WTC11 (cell line): Measurements from ENCODE around the gene SLC38A3. TPM values are rescaled to one million over a fixed set of nuclear protein-coding genes. Genes with fewer than 3 reads are reported as not detected.
A peak's percentile ranks its signal among the peaks of the same experiment; 100 is the strongest.

ENCODE experiments used
- ATAC-seq: fragments of 200-7000 bp; cut with Tn5 transposase; 2 replicates; pipeline ENCODE4 v1.10.0; 2021; ENCODE audit warnings: mild to moderate bottlenecking, moderate library complexity
- CTCF ChIA-PET: fragments of 300-600 bp; sonication (Branson Sonifier 250); formaldehyde crosslinking; loops from one replicate; lab custom pipeline; 2021; ENCODE audit warnings: antibody characterized with exemption; lab: Charles Lee
- POLR2A ChIA-PET: fragments of 350-600 bp; sonication (Branson Sonifier 250); formaldehyde crosslinking; loops from one replicate; lab custom pipeline; 2021; ENCODE audit warnings: antibody characterized with exemption; lab: Charles Lee
- DNase-seq: peaks from one replicate; pipeline ENCODE4 v3.0.0; 2021; ENCODE audit warnings: low spot score
- H3K27ac Mint-ChIP-seq: 2 replicates; pipeline ENCODE4 v1.8.0; 2021; ENCODE audit warnings: mixed read lengths
- H3K27me3 Mint-ChIP-seq: 2 replicates; pipeline ENCODE4 v1.8.0; 2021; ENCODE audit warnings: low read depth, mild to moderate bottlenecking, moderate library complexity, mixed read lengths
- H3K36me3 Mint-ChIP-seq: 2 replicates; pipeline ENCODE4 v1.8.0; 2021; ENCODE audit warnings: mixed read lengths
- H3K4me1 Mint-ChIP-seq: 2 replicates; pipeline ENCODE4 v1.8.0; 2022; ENCODE audit warnings: mixed read lengths
- H3K4me3 Mint-ChIP-seq: 2 replicates; pipeline ENCODE4 v1.8.0; 2021; ENCODE audit warnings: mild to moderate bottlenecking, moderate library complexity, mixed read lengths
- H3K9me3 Mint-ChIP-seq: 2 replicates; pipeline ENCODE4 v1.8.0; 2021; ENCODE audit warnings: mixed read lengths
- CBFB ChIP-seq: sonication (generic); formaldehyde crosslinking; IDR thresholded peaks from 2 replicates; pipeline ENCODE4 v1.8.1; 2022; ENCODE audit warnings: mild to moderate bottlenecking, low read depth, missing genetic modification reagents
- CREM ChIP-seq: sonication (generic); formaldehyde crosslinking; IDR thresholded peaks from 2 replicates; pipeline ENCODE4 v1.8.1; 2022; ENCODE audit warnings: mild to moderate bottlenecking, missing genetic modification reagents, moderate library complexity
- ESRRA ChIP-seq: sonication (generic); formaldehyde crosslinking; IDR thresholded peaks from 2 replicates; pipeline ENCODE4 v1.8.1; 2022; ENCODE audit warnings: mild to moderate bottlenecking, missing genetic modification reagents, borderline replicate concordance
- ETV6 ChIP-seq: sonication (generic); formaldehyde crosslinking; IDR thresholded peaks from 2 replicates; pipeline ENCODE4 v1.8.1; 2022; ENCODE audit warnings: mild to moderate bottlenecking, missing genetic modification reagents
- JUN ChIP-seq: sonication (generic); formaldehyde crosslinking; IDR thresholded peaks from 2 replicates; pipeline ENCODE4 v1.8.0; 2023; ENCODE audit warnings: mild to moderate bottlenecking, missing genetic modification reagents
- MYBL2 ChIP-seq: sonication (generic); formaldehyde crosslinking; IDR thresholded peaks from 2 replicates; pipeline ENCODE4 v1.8.1; 2023; ENCODE audit warnings: mild to moderate bottlenecking, moderate library complexity, missing genetic modification reagents
- NFYB ChIP-seq: sonication (generic); formaldehyde crosslinking; conservative IDR thresholded peaks from 2 replicates; pipeline ENCODE4 v1.8.0; 2022; ENCODE audit warnings: low read depth, missing genetic modification reagents
- NR2C2 ChIP-seq: sonication (generic); formaldehyde crosslinking; IDR thresholded peaks from 2 replicates; pipeline ENCODE4 v1.8.0; 2022; ENCODE audit warnings: mild to moderate bottlenecking, missing genetic modification reagents
- NR3C1 ChIP-seq: sonication (generic); formaldehyde crosslinking; conservative IDR thresholded peaks from 2 replicates; pipeline ENCODE4 v1.8.1; 2023; ENCODE audit warnings: low read depth, mild to moderate bottlenecking, missing genetic modification reagents
- RORB ChIP-seq: fragments of 250-450 bp; sonication (Bioruptor Pico); IDR thresholded peaks from 2 replicates; pipeline ENCODE4 v1.9.0; 2021; ENCODE audit warnings: mild to moderate bottlenecking
- SMAD4 ChIP-seq: sonication (generic); formaldehyde crosslinking; IDR thresholded peaks from 2 replicates; pipeline ENCODE4 v1.8.0; 2022; ENCODE audit warnings: mild to moderate bottlenecking, missing genetic modification reagents
- SP1 ChIP-seq: sonication (generic); formaldehyde crosslinking; conservative IDR thresholded peaks from 2 replicates; pipeline ENCODE4 v1.8.1; 2022; ENCODE audit warnings: missing genetic modification reagents
- TEAD1 ChIP-seq: sonication (generic); formaldehyde crosslinking; IDR thresholded peaks from 2 replicates; pipeline ENCODE4 v1.8.0; 2022; ENCODE audit warnings: mild to moderate bottlenecking, missing genetic modification reagents
- ZNF232 ChIP-seq: sonication (generic); formaldehyde crosslinking; IDR thresholded peaks from 2 replicates; pipeline ENCODE4 v1.8.0; 2022; ENCODE audit warnings: mild to moderate bottlenecking, missing genetic modification reagents
- ZNF263 ChIP-seq: sonication (generic); formaldehyde crosslinking; IDR thresholded peaks from 2 replicates; pipeline ENCODE4 v1.8.1; 2022; ENCODE audit warnings: low read depth, mild to moderate bottlenecking, moderate library complexity, missing genetic modification reagents
- ZNF396 ChIP-seq: fragments of 250-450 bp; sonication (Bioruptor Pico); IDR thresholded peaks from 2 replicates; pipeline ENCODE4 v1.8.0; 2021; ENCODE audit warnings: mild to moderate bottlenecking, moderate library complexity, borderline replicate concordance
- ZNF423 ChIP-seq: fragments of 250-450 bp; sonication (Bioruptor Pico); IDR thresholded peaks from 2 replicates; pipeline ENCODE4 v2.1.2; 2022; ENCODE audit warnings: mild to moderate bottlenecking, moderate library complexity
- total RNA-seq: library from RNA; stranded (reverse); gene quantifications from 3 replicates; pipeline ENCODE4 v1.2.3, GENCODE V29; 2021
- TF ChIP-seq, protein P1 (sequence below): sonication (generic); formaldehyde crosslinking; IDR thresholded peaks from 2 replicates; pipeline ENCODE4 v1.8.1; 2022; ENCODE audit warnings: missing genetic modification reagents, borderline replicate concordance
- TF ChIP-seq, protein P2 (sequence below): sonication (generic); formaldehyde crosslinking; IDR thresholded peaks from 2 replicates; pipeline ENCODE4 v1.8.0; 2023; ENCODE audit warnings: mild to moderate bottlenecking, missing genetic modification reagents
- TF ChIP-seq, protein P3 (sequence below): sonication (generic); formaldehyde crosslinking; IDR thresholded peaks from 2 replicates; pipeline ENCODE4 v1.8.1; 2022; ENCODE audit warnings: mild to moderate bottlenecking, moderate library complexity, missing genetic modification reagents
- TF ChIP-seq, protein P4 (sequence below): sonication (generic); formaldehyde crosslinking; IDR thresholded peaks from 2 replicates; pipeline ENCODE4 v1.8.1; 2022; ENCODE audit warnings: low read depth, mild to moderate bottlenecking, moderate library complexity, missing genetic modification reagents, borderline replicate concordance
- TF ChIP-seq, protein P5 (sequence below): sonication (generic); formaldehyde crosslinking; IDR thresholded peaks from 2 replicates; pipeline ENCODE4 v1.8.1; 2023; ENCODE audit warnings: mild to moderate bottlenecking, missing genetic modification reagents

The SLC38A3 gene
- total RNA-seq, 1 experiment from 2014 or later, result 0.90 TPM

DNA sequence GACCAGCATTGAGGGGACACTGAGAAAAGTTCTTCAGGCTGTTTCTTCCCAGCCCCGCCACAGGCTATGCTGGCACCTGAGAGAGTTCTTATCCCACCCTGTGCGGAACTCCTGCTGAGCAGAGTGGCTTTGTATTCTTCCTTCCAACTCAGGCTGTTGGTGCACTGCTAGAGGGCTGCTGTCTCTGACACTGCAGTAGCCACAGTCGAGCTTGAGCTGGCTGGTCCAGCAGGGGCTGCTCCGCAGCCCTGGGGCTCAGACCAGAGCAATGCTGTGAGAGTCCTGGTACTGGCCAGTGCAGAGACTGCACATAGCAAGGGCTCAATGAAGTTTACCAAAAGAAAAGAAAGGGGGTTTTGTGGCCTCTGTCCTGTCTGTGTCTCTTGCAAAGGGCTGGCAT lies 34.6 kb downstream of the SLC38A3 start (continued):
- TF ChIP-seq ZNF232 (CRISPR knock-in tag) (no peak), ZNF396 (CRISPR knock-in tag) (no peak), JUN (CRISPR knock-in tag) (no peak)

DNA sequence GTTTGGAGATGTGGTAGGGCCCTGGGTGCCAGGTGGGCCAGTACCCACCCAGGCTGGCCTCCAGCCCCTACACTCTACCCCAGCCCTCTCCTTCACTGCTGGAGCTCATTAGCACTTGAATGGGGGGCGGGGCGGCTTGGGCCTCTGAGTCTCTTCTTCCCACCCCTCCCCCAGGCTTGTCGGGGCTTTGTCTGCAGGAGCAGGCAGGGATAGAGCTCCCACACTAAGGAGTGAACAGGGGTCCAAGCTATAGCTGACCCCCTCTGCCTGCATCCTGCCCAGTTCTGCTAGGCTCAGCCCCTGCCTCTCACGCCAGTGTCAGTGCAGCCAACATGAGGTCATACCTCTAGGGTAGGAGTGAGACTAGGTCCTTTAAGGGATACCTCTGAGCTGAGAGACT lies 36.1 kb downstream of the SLC38A3 start:
- H3K27ac Mint-ChIP-seq, result peak overlapping the region; percentile 96
- POLR2A ChIA-PET, result interaction anchor here (0.8 to 2.5 kb wide), 6 partner anchors 14 to 62 kb away, joined by 3 to 22 read pairs (median 5); partner anchors contain the start of genes HYAL1 and SEMA3B
- H3K9me3 Mint-ChIP-seq, result no peaks in the 10 kb centered on the region
- TF ChIP-seq, protein P1, sequence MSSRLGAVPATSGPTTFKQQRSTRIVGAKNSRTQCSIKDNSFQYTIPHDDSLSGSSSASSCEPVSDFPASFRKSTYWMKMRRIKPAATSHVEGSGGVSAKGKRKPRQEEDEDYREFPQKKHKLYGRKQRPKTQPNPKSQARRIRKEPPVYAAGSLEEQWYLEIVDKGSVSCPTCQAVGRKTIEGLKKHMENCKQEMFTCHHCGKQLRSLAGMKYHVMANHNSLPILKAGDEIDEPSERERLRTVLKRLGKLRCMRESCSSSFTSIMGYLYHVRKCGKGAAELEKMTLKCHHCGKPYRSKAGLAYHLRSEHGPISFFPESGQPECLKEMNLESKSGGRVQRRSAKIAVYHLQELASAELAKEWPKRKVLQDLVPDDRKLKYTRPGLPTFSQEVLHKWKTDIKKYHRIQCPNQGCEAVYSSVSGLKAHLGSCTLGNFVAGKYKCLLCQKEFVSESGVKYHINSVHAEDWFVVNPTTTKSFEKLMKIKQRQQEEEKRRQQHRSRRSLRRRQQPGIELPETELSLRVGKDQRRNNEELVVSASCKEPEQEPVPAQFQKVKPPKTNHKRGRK (CRISPR knock-in tag), result no peak
- TF ChIP-seq NR2C2, result no peak
- peak; percentile 60; the same call in 1 of the 2 replicates for TF ChIP-seq ZNF423 (CRISPR knock-in tag)
- TF ChIP-seq, protein P2, sequence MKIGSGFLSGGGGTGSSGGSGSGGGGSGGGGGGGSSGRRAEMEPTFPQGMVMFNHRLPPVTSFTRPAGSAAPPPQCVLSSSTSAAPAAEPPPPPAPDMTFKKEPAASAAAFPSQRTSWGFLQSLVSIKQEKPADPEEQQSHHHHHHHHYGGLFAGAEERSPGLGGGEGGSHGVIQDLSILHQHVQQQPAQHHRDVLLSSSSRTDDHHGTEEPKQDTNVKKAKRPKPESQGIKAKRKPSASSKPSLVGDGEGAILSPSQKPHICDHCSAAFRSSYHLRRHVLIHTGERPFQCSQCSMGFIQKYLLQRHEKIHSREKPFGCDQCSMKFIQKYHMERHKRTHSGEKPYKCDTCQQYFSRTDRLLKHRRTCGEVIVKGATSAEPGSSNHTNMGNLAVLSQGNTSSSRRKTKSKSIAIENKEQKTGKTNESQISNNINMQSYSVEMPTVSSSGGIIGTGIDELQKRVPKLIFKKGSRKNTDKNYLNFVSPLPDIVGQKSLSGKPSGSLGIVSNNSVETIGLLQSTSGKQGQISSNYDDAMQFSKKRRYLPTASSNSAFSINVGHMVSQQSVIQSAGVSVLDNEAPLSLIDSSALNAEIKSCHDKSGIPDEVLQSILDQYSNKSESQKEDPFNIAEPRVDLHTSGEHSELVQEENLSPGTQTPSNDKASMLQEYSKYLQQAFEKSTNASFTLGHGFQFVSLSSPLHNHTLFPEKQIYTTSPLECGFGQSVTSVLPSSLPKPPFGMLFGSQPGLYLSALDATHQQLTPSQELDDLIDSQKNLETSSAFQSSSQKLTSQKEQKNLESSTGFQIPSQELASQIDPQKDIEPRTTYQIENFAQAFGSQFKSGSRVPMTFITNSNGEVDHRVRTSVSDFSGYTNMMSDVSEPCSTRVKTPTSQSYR (CRISPR knock-in tag), result peak; percentile 97
- no peak for TF ChIP-seq ESRRA
- no peak for TF ChIP-seq RORB (CRISPR knock-in tag)
- TF ChIP-seq SMAD4 (CRISPR knock-in tag), result no peak
- TF ChIP-seq CREM (CRISPR knock-in tag), result 0 out of 2 replicates have a peak, but pooled peaks have one; percentile 18
- peak; percentile 85; the same call in 1 of the 2 replicates for TF ChIP-seq TEAD1
- TF ChIP-seq NR3C1 (CRISPR knock-in tag), result no peak
- 0 out of 2 replicates have a peak, but pooled peaks have one; percentile 52 for TF ChIP-seq CBFB (CRISPR knock-in tag)
- 0 out of 2 replicates have a peak, but pooled peaks have one; percentile 65 for TF ChIP-seq ETV6
- peak; percentile 82 for TF ChIP-seq SP1 (CRISPR knock-in tag)
- TF ChIP-seq, protein P3, sequence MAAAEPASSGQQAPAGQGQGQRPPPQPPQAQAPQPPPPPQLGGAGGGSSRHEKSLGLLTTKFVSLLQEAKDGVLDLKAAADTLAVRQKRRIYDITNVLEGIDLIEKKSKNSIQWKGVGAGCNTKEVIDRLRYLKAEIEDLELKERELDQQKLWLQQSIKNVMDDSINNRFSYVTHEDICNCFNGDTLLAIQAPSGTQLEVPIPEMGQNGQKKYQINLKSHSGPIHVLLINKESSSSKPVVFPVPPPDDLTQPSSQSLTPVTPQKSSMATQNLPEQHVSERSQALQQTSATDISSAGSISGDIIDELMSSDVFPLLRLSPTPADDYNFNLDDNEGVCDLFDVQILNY (CRISPR knock-in tag), result 0 out of 2 replicates have a peak, but pooled peaks have one; percentile 28
- TF ChIP-seq ZNF396 (CRISPR knock-in tag), result no peak
- ATAC-seq, result peak; percentile 59
- peak; percentile 95 for DNase-seq
- H3K4me3 Mint-ChIP-seq, result peak overlapping the region; percentile 69
- H3K36me3 Mint-ChIP-seq, result peaks cover 2% of the 10 kb centered on the region; the same call in 1 of the 2 replicates
- H3K27me3 Mint-ChIP-seq, result no peaks in the 10 kb centered on the region
- peaks cover 86% of the 10 kb centered on the region for H3K4me1 Mint-ChIP-seq
- CTCF ChIA-PET, result interaction anchor here (0.8 to 6.4 kb wide), 19 partner anchors 9 to 127 kb away, joined by 3 to 88 read pairs (median 5); partner anchors contain the start of genes HYAL3 and NAA80

DNA sequence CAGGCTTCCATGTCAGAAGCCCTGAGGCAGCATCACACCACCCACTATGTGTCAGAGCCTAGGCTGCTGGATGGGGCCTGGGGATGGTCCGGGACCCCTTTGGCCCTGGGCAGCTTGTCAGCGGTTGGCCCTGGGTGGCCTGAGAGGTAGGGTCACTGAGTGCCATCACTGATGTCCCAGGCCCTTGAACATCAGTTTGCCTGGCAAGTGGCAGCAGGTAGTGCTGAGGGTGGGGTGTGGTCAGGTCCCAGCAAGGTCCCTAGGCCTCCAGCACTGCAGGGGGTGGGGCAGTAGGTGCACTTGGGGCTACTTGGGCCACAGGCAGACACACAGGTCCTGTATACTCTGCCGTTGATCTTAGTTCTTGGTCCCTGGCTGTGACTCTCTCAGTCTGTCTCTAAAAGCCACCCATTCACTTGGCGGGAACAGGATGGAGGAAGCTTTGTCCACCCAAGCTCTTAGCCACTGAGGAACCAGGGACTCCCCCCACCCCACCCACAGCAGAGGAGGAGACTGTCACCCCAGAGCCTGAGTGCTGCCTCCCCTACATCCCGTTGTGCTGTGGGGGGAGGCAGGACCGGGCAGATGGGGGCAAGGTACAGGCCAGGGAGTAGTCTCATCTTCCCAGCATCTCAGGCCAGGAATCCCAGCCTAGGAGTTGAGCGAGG lies 36.8 kb downstream of the SLC38A3 start:
- Mint-ChIP-seq H3K27ac (peak overlapping the region; percentile 96), H3K9me3 (no peaks in the 10 kb centered on the region), H3K36me3 (peaks cover 2% of the 10 kb centered on the region; the same call in 1 of the 2 replicates), H3K4me1 (peaks cover 92% of the 10 kb centered on the region), H3K27me3 (no peaks in the 10 kb centered on the region), H3K4me3 (peak overlapping the region; percentile 69)
- ATAC-seq, result no peak
- POLR2A ChIA-PET, result interaction anchor here (1.1 to 2.5 kb wide), 5 partner anchors 15 to 61 kb away, joined by 3 to 22 read pairs (median 6); partner anchors contain the start of genes HYAL1 and SEMA3B
- CTCF ChIA-PET, result interaction anchor here (0.9 to 6.4 kb wide), 19 partner anchors 8 to 127 kb away, joined by 3 to 88 read pairs (median 5); partner anchors contain the start of genes HYAL3 and NAA80
- no peak for DNase-seq
- TF ChIP-seq ZNF263 (CRISPR knock-in tag), result no peak
- no peak for TF ChIP-seq ZNF232 (CRISPR knock-in tag)
- TF ChIP-seq, protein P4, sequence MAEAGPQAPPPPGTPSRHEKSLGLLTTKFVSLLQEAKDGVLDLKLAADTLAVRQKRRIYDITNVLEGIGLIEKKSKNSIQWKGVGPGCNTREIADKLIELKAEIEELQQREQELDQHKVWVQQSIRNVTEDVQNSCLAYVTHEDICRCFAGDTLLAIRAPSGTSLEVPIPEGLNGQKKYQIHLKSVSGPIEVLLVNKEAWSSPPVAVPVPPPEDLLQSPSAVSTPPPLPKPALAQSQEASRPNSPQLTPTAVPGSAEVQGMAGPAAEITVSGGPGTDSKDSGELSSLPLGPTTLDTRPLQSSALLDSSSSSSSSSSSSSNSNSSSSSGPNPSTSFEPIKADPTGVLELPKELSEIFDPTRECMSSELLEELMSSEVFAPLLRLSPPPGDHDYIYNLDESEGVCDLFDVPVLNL (CRISPR knock-in tag), result no peak
- TF ChIP-seq SP1 (CRISPR knock-in tag), result no peak
- TF ChIP-seq MYBL2, result no peak
- TF ChIP-seq, protein P5, sequence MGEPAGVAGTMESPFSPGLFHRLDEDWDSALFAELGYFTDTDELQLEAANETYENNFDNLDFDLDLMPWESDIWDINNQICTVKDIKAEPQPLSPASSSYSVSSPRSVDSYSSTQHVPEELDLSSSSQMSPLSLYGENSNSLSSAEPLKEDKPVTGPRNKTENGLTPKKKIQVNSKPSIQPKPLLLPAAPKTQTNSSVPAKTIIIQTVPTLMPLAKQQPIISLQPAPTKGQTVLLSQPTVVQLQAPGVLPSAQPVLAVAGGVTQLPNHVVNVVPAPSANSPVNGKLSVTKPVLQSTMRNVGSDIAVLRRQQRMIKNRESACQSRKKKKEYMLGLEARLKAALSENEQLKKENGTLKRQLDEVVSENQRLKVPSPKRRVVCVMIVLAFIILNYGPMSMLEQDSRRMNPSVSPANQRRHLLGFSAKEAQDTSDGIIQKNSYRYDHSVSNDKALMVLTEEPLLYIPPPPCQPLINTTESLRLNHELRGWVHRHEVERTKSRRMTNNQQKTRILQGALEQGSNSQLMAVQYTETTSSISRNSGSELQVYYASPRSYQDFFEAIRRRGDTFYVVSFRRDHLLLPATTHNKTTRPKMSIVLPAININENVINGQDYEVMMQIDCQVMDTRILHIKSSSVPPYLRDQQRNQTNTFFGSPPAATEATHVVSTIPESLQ (CRISPR knock-in tag), result no peak
- TF ChIP-seq NFYB (CRISPR knock-in tag), result no peak
- TF ChIP-seq ETV6, result no peak
